GM19372 (cell line): Measurements from ENCODE around the gene LTV1.
"Not testable (repeated sequence)": the region's sequence is repeated elsewhere in the genome, so short reads cannot be mapped to it uniquely, and the experiment has no call there.

Source experiments
- ATAC-seq: cut with Tn5 transposase; IDR thresholded peaks from one replicate; pipeline ENCODE4 v1.9.1; 2021; ENCODE audit warnings: mild to moderate bottlenecking, low read depth, moderate library complexity; ENCODE audit not compliant: unreplicated experiment

Gene LTV1

GRCh38 chr6:143840595-143841265 is 2.4 kb upstream of the LTV1 start:
- ATAC-seq, result no peak

- peak; percentile 21 for ATAC-seq
Observed at GRCh38 chr6:143842461-143842901, 657 bp upstream of the LTV1 start.

DNA sequence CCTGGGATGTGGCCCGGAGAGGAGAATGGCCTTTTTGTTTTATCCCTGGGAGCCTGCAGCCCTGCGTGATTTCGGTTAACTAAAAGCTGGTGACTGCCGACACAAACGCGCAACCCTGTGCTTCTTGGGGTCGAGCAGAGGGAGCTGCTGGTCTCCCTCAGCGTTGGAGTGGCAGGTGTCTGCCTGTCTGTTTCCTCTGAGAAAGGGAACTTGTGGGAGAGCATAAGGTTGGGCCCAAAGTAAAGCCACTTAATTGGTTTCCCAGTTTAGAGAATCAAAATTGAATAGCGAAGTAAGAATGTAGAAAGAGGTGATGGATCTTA is 500 bp downstream of the LTV1 start:
- ATAC-seq, result peak; percentile 2

DNA sequence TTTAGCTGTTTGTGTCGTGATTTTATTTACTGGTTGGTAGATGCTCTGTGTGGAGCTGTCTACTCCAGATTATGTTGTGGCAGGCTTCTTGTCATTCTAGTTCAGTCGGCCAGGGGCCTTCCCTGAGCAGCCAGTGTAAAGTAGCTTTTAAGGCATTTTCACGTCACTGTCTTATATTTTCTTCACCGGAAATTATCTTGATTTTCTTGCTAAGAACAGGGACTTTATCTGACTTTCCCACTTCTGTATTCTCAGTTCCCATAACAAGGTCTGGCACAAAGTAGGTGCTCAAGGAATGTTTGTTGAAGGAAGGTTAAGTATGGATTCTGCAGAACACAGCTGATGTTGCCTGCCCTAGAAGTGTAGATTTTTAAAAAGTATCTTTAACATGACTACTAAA is 868 bp downstream of the LTV1 start:
- no peak for ATAC-seq

GRCh38 chr6:143845033-143845432 is 1.9 kb downstream of the LTV1 start:
- no peak for ATAC-seq

GRCh38 chr6:143851706-143852105 is 8.6 kb downstream of the LTV1 start:
- ATAC-seq, result not testable (repeated sequence)

DNA sequence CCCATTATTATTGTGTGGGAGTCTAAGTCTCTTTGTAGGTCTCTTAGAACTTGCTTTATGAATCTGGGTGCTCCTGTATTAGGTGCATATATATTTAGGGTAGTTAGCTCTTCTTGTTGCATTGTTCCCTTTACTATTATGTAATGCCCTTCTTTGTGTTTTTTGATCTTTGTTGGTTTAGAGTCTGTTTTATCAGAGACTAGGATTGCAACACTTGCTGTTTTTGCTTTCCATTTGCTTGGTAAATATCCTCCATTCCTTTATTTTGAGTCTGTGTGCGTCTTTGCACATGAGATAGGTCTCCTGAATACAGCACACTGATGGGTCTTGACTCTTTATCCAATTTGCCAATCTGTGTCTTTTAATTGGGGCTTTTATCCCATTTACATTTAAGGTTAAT is 11.9 kb downstream of the LTV1 start:
- not testable (repeated sequence) for ATAC-seq

- ATAC-seq, result not testable (repeated sequence)
Observed at GRCh38 chr6:143856762-143857161, 13.6 kb downstream of the LTV1 start.

DNA sequence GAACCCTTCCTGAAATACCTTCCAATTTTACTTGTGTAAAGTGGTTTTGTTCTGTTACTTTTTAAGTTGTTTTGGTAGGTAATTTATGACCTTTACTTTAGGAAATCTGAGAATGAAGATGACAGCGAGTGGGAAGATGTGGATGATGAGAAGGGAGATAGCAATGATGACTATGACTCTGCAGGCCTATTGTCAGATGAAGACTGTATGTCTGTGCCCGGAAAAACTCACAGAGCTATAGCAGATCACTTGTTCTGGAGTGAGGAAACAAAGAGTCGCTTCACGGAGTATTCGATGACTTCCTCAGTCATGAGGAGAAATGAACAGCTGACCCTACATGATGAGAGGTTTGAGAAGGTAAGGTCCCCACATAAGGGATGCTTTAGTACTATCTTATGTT is 14.5 kb downstream of the LTV1 start:
- ATAC-seq, result no peak

DNA sequence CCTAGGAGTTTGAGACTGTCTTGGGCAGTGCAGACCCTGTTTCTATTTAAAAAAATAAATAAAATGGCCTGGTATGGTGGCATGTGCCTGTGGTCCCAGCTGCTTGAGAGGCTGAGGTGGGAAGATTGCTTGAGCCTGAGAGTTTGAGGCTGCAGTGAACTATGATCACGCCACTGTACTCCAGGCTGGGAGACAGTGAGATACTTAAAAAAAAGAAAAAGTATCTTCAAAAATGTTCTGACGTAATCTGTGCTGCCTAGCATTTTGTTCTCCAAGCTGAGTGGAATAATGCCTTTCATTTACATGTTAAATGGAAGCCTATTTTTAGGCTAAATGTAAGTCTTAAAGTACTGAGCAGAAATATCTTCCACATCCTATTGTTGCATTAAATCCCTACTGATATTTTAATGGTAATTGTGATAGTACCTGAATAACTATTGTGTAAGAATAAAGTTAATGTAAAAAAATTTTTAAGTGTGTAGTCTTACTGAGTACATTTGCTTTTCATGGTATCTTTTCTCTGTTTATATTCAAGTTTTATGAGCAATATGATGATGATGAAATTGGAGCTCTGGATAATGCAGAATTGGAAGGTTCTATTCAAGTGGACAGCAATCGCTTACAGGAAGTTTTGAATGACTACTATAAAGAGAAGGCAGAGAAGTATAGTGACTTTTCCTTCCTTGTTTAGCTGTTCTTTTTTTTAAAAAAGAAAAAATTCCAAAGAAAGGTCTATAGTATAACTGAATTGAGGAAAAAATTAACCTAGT is 16.9 kb downstream of the LTV1 start:
- no peak for ATAC-seq

DNA sequence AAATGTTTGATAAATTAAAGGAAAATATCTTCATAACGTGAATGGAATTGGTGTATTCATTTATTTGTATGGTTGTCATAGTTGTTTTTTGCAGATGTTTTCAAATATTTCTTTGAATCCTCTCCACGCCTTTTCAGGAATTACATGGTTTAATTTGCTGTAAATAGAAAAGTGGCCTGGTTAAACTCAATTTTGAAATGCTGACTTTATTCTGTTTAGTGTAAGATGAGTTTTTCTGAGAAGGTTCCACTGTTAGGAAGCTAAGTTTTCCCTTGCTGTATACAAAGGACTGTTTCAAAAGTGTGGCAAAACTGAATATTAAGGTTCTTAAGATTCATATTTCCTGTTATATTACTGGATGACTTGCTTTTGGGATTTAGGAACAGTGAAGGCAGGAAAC is 20.6 kb downstream of the LTV1 start:
- ATAC-seq, result no peak

GRCh38 chr6:143864234-143864633 is 21.1 kb downstream of the LTV1 start, which contains the start of gene ZC2HC1B:
Gene ZC2HC1B (plus strand): TSS chr6:143864474. CDS start chr6:143864540, 66 bp downstream.
- ATAC-seq, result no peak

DNA sequence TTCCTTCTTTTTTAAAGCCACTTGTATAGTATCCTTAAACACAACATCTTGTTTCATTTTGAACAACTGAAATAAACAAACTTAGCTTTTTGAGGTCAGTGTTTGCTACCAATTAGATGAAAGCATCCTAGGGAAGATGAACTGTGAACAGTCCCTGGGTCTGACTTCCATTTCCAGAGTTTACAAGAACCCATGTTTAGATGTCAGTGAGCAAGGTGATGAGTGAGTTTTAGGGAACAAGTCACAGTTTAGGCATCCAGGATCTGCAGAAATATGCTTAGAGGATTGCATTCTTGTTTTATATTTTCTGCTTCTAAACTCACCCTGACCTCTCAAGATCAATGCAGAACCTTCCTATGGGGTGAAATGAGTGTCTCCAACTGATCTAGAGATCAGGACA is 24.1 kb downstream of the LTV1 start:
- no peak for ATAC-seq

GRCh38 chr6:143868808-143869207 is 25.7 kb downstream of the LTV1 start:
- ATAC-seq, result not testable (repeated sequence)

DNA sequence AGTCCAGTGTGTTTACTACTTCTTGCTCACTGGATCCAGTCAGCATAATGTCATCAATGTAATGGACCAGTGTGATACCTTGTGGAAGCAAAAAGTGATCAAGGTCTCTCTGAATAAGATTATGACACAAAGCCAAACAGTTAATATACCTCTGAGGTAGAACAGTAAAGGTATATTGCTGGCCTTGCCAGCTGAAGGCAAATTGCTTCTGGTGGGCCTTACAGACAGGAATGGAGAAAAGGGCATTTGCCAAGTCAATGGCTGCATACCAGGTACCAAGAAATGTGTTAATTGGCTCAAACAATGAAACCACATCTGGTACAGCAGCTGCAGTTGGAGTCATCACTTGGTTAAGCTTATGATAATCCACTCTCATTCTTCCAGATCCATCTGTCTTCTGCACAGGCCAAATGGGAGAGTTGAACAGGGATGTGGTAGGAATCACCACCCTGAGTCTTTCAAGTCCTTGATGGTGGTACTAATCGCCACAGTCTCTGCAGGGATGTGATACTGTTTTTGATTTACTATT is 28.1 kb downstream of the LTV1 start:
- ATAC-seq, result not testable (repeated sequence)

DNA sequence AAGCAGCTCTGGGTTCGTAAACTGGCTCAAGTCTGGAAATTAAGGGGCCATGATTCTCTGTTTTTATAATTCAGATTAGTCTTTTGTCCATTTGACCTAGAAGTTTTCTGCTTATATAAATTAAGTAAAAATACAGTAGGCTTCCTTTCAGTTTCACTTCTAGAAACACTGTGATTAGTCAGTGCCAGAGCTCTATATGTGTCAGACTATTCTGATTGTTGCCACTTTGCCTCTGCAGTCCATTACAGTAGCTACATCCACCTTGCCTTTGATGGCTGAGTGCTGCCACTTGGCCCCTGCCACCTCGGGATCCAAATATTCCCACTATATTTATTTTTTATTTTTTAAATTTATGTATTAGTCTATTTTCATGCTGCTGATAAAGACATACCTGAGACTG is 29.1 kb downstream of the LTV1 start:
- peak; percentile 93 for ATAC-seq

DNA sequence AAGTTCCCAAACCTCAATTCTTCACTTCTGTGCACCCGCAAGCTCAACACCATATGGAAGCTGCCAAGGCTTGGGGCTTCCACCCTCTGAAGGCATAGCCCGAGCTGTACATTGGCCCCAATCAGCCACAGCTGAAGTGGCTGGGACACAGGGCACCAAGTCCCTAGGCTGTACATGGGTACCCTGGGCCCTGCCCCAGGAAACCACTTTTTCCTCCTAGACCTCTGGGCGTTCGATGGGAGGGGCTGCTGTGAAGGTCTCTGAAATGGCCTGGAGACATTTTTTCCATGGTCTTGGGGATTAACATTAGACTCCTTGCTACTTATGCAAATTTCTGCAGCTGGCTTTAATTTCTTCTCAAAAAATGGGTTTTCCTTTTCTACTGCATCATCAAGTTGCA is 30.5 kb downstream of the LTV1 start:
- ATAC-seq, result not testable (repeated sequence)

DNA sequence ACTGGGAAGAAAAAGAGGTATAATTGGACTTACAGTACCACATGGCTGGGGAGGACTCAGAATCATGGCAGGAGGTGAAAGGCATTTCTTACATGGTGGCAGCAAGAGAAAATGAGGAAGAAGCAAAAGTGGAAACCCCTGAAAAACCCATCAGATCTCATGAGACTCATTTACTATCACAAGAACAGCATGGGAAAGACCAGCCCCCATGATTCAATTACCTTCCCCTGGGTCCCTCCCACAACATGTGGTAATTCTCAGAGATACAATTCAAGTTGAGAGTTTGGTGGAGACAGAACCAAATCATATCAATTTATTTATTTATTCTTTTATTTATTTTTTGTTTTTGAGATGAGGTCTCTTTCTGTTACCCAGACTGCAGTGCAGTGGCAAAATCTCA is 31.4 kb downstream of the LTV1 start:
- ATAC-seq, result not testable (repeated sequence)

- ATAC-seq, result no peak
Observed at GRCh38 chr6:143877584-143878271, 34.6 kb downstream of the LTV1 start.

DNA sequence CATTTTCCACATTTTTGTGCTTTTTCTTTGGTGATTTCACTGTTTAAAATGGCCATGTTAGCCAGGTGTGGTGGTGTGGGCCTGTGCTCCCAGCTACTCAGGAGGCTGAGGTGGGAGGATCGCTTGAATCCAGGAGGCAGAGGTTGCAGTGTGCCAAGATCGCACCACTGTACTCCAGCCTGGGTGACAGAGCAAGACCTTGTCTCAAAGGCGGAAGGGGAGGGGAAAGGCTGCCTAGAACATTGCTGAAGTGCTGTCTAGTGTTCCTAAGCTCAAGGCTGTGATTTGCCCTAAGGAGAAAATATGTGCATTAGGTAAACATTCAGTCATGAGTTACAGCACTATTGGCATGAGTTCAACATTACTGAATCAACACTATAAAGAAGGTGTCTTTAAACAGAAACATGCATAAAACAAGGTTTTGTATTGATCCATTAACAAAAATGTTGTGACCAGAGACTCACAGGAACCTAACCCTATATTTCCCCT is 35.2 kb downstream of the LTV1 start:
- no peak for ATAC-seq

DNA sequence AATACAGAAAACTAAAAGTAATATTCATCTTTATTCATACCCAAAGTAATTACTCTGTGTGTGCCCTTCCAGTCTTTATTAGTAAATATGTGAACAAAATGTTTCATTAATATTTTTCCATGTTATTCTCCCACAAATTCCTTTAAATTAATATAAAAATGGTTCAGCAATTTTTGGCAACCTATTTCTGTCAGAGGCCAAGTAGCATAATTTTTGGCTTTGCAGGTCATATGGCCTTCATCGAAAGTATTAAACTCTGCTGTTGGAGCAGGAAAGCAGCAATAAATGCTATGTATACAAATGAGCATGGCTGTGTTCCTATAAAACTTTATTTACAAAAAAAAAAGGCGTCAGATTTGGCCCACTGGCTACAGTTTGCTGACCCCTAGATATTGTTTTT is 37.3 kb downstream of the LTV1 start:
- no peak for ATAC-seq
